ENCODE data around the gene PLCB1.
"Not testable (repeated sequence)": the region's sequence is repeated elsewhere in the genome, so short reads cannot be mapped to it uniquely, and the experiment has no call there.

PLCB1 gene

DNA sequence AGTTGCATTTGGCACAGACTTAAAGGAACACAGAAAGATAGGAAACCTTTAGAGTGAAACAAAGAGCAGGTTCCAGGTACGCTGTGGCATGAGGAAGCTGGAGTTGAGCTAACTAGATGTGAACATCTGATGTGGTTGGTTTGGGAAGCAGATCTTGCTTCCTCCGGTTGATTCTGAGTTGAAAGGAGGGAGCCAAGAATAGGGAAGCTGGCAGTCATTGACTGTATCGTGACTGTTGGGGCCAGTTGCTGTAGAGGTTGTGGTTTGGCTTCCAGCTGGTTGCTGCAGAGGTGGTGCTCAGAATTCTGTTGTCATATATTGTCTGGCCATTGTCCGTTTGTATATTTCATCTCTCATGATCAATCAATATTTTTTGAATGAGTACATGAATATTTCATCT, 325.9 kb downstream of the PLCB1 start:
- no peak for DNase-seq

GRCh38 chr20:8461186-8461585, 329.1 kb downstream of the PLCB1 start:
- no peak for DNase-seq

DNA sequence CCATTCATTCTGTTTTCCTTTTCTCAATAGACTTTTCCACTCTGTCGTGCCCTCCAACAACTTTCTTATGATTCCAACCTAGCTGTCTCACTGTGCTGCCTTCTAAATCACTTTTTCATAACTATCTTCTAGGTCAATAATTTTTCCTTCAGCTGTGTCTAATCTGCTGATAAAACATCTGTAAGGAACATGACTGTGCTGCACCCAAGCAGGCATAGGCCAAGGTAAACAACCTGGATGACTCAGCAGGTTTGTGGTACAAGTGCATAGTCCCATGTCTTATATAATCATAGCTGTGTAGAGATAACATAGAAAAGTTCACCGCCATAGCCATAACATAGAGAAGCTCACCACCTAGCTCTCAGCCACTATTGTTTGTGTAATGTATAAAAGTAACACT, 332.3 kb downstream of the PLCB1 start:
- no peak for DNase-seq

- DNase-seq, result not testable (repeated sequence)
Measured at GRCh38 chr20:8466781-8467180, 334.7 kb downstream of the PLCB1 start.

DNA sequence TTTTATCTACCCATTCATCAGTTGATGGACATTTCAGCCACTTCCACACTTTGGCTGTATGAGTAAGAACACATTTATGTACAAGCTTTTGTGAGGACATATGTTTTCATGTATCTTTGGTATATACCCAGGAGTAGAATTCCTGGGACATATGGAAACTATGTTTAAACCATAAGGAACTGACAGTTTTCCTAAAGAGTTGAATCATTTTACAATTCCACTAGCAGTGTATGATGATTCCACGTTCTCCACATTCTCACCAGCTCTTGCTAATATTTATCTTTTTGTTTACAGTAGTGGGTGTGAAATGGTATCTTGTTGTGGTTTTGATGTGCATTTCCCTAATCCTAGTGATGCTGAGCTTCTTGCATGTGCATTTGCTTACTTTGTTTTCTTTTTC, 338.1 kb downstream of the PLCB1 start:
- no peak for DNase-seq

DNA sequence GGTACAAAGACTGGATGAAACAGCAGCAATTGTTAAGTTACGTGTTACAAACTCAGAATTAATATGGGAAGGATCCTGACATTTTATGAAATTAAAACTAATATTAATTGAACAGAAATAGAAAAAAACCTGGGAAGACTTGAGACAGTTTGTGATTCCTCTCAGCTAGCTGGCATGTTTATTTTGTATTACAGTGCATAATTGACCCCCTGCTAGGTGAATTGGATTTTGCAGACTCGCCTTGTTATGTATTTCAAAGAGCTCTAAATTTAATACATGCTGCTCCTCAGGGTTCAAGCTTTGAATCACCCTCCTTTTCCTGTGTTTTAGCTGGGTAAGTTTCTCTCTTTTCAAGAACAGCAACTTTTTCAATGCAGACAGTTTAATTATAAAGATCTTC, 339.4 kb downstream of the PLCB1 start:
- DNase-seq, result no peak

- DNase-seq, result no peak
Measured at GRCh38 chr20:8473459-8473858, 341.4 kb downstream of the PLCB1 start.

GRCh38 chr20:8474027-8474668, 342.1 kb downstream of the PLCB1 start:
- no peak for DNase-seq

GRCh38 chr20:8476021-8476420, 344.0 kb downstream of the PLCB1 start:
- DNase-seq, result no peak

DNA sequence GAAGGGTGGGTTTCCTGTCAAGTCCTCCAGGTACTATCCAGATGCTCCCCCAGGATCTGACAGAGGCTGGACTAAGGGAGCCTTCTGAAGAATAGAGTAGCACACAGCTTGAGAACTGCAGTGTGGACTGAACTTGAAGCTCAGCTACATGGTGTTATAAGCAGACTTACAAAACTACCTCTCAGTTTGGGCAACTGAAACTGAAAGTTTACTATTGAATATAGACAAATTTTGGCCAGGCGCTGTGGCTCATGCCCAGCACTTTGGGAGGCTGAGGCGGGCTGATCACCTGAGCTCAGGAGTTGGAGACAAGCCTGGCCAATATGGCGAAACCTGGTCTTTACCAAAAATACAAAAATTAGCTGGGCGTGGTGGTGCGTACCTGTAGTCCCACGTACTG, 348.5 kb downstream of the PLCB1 start:
- DNase-seq, result no peak

DNA sequence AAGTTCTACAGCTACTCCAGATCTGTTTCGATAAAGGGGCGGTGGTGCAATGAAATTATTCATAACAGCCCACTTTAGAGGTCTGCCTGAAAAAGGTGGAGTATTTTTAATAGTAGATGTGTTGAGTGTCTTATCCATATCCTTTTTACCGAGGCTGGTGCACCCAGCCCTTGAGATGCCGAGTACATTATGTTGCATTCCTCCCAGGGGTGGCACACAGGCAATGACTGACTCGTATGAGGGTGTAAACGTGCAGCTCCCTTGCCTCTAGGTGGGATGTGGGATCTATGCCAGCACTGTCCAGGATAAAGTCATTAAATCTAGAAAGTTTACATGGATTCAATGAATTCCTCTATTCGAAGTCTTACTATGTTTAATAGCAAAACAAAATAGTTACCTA, 355.6 kb downstream of the PLCB1 start:
- DNase-seq, result no peak

DNA sequence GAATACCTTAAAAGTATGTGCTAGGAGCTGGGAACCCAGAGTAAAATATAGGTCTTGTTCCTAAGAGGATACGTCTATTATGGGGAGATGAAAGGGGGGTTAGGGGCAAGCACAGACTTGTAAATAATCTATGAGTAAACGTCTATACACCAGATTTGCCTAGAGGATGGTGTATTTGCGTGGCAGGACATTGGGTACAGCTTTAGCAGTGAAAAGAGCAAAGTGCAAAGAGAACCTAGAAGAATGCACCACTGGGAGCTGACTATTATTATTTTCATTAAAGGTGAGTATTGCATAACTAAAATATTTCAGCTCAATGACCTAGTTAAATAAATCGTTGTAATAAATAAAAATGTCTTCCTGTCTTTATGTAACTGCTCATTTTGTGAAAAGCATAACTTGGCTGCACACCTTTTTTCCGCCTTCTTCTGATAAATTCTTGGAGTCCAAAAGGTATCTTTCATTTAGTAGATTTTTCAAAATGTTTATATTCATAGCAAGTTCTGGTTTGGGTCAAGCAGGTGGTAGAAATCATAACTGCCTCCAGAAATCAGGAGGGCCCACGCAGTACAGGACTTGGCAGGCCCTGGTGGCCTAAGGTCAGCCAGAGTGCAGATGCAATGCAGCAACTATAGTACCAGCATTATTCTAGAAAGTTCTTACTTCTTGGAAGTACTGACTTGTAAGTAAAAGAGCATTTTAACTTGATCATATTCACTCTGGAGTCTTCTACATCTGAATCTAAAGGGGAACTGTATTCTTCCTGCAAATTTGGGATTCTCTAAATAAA, 357.2 kb downstream of the PLCB1 start:
- DNase-seq, result no peak

DNA sequence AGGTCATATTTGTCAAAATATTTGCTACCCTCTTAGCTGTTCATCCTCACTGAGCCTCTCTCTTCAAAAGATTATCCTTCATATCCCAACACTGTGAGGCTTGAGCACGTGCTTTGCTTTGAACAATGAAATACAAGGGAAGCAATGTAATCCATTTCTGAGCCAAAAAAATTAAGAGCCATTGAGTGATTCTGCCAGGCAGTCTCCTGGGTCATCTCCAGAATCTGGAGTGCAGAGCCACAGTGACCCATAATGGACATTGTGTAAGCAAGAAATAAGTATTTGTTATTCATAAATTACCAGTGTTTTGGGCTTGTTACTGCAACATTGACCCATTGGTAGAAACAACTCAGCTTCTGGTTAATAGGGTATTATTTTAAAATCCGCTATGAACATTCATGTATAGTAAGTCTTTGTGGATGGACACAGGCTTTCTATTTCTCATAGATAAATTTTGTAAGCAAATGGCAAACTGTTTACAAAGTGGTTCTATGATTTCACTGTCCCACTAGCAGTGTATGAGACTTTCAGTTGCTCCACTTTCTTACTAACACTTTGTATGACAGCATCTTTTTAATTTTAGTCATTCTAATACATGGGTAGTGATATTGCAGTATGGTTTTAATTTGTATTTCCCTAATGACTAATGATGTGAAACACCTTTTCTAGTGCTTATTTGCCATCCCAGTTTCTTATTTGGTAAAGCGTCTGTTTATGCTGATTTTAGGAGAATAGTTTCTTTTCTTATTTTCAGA, 358.2 kb downstream of the PLCB1 start:
- DNase-seq, result no peak

GRCh38 chr20:8492173-8492572, 360.1 kb downstream of the PLCB1 start:
- DNase-seq, result no peak

DNA sequence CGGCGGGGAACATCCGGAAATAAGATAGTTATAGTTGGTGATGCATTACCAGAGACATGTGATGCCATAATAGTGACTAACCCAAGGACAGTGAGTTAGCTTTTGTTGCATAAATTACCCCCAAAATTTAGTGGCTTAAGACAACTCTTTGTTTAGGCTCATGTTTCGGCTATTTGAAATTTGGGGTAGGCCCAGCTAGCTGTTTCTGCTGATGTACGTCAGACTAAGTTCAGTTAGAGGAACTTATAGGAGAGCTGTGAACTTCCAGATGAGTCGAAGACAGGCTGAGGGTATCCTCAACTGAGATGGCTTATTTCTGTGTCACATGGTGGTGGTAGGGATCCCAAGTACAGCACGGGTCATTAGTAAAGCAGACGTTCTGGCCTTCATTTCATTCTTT, 366.5 kb downstream of the PLCB1 start:
- DNase-seq, result no peak

DNA sequence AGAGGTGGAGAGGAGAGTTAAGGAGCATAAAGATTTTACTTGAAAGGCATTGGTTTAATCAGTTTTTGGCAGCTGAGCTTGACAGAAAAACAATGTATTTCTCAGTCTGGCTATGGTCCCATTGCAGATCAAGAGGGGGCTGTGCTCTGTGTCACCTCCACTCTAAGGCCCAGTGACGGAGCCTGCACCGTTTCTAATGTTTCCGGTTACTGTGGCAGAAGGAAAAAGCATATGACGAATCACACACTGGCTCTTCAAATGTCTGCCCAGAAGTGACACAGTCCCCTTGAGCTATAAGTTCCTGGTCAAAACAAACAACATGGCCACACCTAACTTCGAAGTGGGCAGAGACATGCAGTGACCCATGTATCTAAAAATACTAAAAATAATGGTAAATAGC, 372.0 kb downstream of the PLCB1 start:
- DNase-seq, result no peak

DNA sequence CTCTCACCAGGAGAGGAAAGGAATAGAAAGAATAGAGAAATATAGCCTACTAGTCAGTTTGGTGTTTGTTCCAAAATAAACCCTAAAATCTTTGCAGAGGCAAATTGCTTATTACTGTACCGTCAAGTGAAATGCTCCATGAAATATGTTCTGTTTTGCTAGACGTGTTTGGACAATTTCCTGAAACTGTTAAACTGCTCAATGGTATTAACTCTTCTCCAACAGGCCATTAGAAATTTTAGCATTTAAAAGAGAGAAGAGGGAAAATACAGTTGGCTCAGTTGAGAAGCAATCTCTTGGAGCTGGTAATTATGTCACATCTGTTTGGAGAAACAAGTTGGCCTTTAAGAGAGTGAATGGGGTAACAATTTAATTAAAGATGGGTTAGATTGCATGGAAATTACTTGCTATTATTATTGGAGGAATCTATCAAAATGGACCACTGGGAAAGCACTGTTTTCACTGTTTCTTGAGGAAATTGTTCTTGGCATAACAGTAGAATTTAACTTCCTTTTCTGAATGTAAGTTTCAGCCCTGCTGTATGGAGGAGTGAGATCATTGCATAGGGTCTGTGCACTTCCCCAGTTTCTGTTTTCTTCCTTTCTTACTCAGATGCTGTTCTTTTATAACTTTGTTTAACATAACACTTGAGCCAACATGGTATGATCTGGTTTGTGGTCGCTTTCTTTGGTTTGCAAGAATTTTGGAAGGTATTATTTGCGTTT, 373.6 kb downstream of the PLCB1 start:
- no peak for DNase-seq

- DNase-seq, result no peak
Measured at GRCh38 chr20:8507231-8507630, 375.2 kb downstream of the PLCB1 start.

DNA sequence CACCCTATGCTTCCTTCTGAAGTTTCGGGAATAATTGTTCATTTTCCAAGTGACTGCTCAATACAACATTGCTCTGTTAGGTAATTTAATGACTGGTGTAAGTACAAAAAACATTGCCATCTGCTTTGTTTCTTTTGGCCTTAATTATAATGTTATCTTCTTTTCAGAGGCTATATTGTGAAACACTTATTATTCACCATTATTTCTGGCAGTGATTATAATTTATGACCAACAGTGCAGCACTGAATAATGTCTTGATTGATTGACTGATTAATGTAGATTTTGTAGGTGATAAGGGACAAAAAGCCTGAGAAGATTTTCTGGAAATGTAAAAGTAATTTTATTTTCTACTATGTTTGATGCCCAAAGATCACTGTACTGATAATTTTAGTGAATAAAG, 377.7 kb downstream of the PLCB1 start:
- DNase-seq, result no peak

DNA sequence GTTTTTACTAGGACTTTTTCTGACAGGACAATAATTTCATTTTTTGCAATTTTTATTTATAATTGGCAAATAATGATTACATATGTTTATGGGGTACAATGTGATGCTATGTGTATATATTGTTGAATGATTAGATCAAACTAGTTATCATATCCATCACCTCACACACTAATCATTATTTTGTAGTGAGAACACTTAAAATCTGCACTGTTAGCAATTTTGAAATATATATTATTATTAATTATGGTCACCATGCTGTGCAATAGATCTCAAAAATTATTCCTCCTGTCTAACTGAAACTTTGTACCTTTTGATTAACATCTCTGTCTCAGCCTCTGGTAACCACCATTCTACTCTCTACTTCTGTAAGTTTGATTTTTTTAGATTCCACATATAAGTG, 378.7 kb downstream of the PLCB1 start:
- DNase-seq, result no peak

- DNase-seq, result no peak
Measured at GRCh38 chr20:8512003-8512402, 379.9 kb downstream of the PLCB1 start.

GRCh38 chr20:8515810-8516435, 383.9 kb downstream of the PLCB1 start:
- no peak for DNase-seq

DNA sequence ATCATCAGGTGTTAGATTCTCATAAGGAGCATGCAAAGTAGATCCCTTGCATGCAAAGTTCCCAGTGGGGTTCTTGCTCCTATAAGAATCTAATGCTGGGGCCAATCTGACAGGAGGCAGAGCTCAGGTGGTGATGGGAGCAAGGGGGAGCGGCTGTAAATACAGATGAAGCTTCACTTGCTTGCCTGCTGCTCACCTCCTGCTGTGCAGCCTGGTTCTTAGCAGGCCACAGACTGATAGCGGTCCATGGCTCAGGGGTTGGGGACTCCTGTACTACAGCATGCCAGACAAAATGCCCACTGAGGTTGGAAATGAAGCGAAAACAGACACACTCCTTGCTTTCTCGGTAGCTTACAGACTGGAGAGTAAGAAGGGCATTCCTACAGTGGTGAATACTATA, 386.8 kb downstream of the PLCB1 start:
- no peak for DNase-seq

Measured in GOT3 (cell line).